Right lobe of liver (tissue), 6 donors: ENCODE data around the gene PSMD14. TPM values are rescaled to one million over a fixed set of nuclear protein-coding genes. Genes with fewer than 3 reads are reported as not detected.

Experiments
- ATAC-seq, 4 donors: fragments of 200-7000 bp; cut with Tn5 transposase; one replicate each; pipeline ENCODE4 v1.9.1; 2020; ENCODE audit warnings: mild to moderate bottlenecking in 4 of 4, moderate library complexity in 4 of 4
- DNase-seq, 3 donors: peaks; one replicate each; pipeline ENCODE4 v3.0.0-alpha.2; 2020
- H3K27ac ChIP-seq, 3 donors: fragments of 200-600 bp; one replicate each; pipeline ENCODE4 v1.8.0; 2022
- H3K27me3 ChIP-seq, 2 donors: fragments of 200-600 bp; one replicate each; pipeline ENCODE4 v1.8.0; 2022
- H3K36me3 ChIP-seq, 4 donors: fragments of 200-600 bp; sonication (generic) in 1 of 4; one replicate each; pipeline versions ENCODE4 v1.5.1 to v1.8.0; 2017 to 2022; ENCODE audit warnings: control low read depth in 1 of 4
- H3K4me1 ChIP-seq, 4 donors: fragments of 200-600 bp; sonication (generic) in 1 of 4; one replicate each; pipeline versions ENCODE4 v1.5.1 to v1.8.0; 2017 to 2022; ENCODE audit warnings: control low read depth in 1 of 4
- H3K4me3 ChIP-seq, 3 donors: fragments of 200-600 bp; one replicate each; pipeline ENCODE4 v1.8.0; 2022
- H3K9me3 ChIP-seq, 4 donors: fragments of 200-600 bp; sonication (generic) in 1 of 4; one replicate each; pipeline versions ENCODE4 v1.5.1 to v1.8.0; 2017 to 2022; ENCODE audit warnings: control low read depth in 1 of 4
- CTCF ChIP-seq, 4 donors: fragments of 200-600 bp in 3 of 4; fragments of 450-650 bp in 1 of 4; IDR thresholded peaks; one replicate each; pipeline versions ENCODE4 v1.5.1 to v1.8.0; 2016 to 2022; ENCODE audit warnings: antibody characterized with exemption in 4 of 4, mild to moderate bottlenecking in 2 of 4
- POLR2A ChIP-seq: fragments of 450-650 bp; IDR thresholded peaks from one replicate; pipeline ENCODE4 v1.6.1; 2017; ENCODE audit warnings: antibody characterized with exemption, mild to moderate bottlenecking
- WGBS: methylation state at CpG from one replicate; pipeline ENCODE4 v1.1.6; 2018; ENCODE audit warnings: low coverage, low lambda C conversion rate; ENCODE audit not compliant: insufficient coverage; ENCODE audit errors: missing lambda C conversion rate; 5-methylcytosine and 5-hydroxymethylcytosine counted together
- intact Hi-C, 2 donors: fragments of 100-400 bp; cut with DNase I; formaldehyde crosslinking; loops; one replicate each; pipeline versions ENCODE4 v1.11.2 to v1.14.1; 2022
- total RNA-seq, 6 experiments: library from RNA; depleted of rRNA in 2 of 6; stranded (reverse); fragments of >200 nt in 2 of 6; fragmentation: NEBNext Ultra II Directional in 3 of 6; extraction: Animal tissue kit (Norgen Biotek cat#: 25700) in 3 of 6; gene quantifications; one replicate each; pipeline versions ENCODE4 v1.1.0 to v1.2.4, GENCODE V29; 2016 to 2023
- donor health status: DM: no; HTN: yes; CAD: no.
- donor health status: DM: no; HTN: no; CAD: no.
- donor health status: DM: no; HTN: no; CAD: no.
- donor health status: DM: no; HTN: yes; CAD: no.
- donor health status: DM: no; HTN: yes; CAD: no.

The PSMD14 gene
- total RNA-seq, 6 experiments from 2014 or later, result 18.7 to 61.8 (median 24.9) TPM

GRCh38 chr2:161419638-161420190 lies 111.5 kb downstream of the PSMD14 start:
- TF ChIP-seq POLR2A, result no peak
- no peak for TF ChIP-seq CTCF (IDR thresholded peaks at IDR 0.05)
- H3K27me3 ChIP-seq, result peaks cover 24 to 34% of the 10 kb centered on the region in 2 donors
- DNase-seq, result no peak
- H3K36me3 ChIP-seq, result no peaks in the 10 kb centered on the region
- no peak for ATAC-seq
- H3K9me3 ChIP-seq, result no peaks in the 10 kb centered on the region
- intact Hi-C loops, result no loop called here
- 45% methylated on average over 3 of the region's 3 CpGs for WGBS
- no peak overlapping the region for H3K4me3 ChIP-seq
- no peak overlapping the region for H3K27ac ChIP-seq
- H3K4me1 ChIP-seq, result peaks cover 0 to 37% (median 2%) of the 10 kb centered on the region in 4 donors

- H3K9me3 ChIP-seq, result no peaks in the 10 kb centered on the region
- no peaks in the 10 kb centered on the region for H3K36me3 ChIP-seq
- peaks cover 26 to 41% of the 10 kb centered on the region in 2 donors for H3K27me3 ChIP-seq
- no peak overlapping the region for H3K4me3 ChIP-seq
- WGBS, result 28% methylated on average over 10 of the region's 11 CpGs
- intact Hi-C loops, result no loop called here
- no peak for ATAC-seq
- TF ChIP-seq POLR2A (no peak), CTCF (IDR thresholded peaks at IDR 0.05) (no peak)
- peaks cover 0 to 29% (median 0%) of the 10 kb centered on the region in 4 donors for H3K4me1 ChIP-seq
- no peak for DNase-seq
- H3K27ac ChIP-seq, result no peak overlapping the region
Observed at GRCh38 chr2:161420406-161421074, 112.3 kb downstream of the PSMD14 start.

DNA sequence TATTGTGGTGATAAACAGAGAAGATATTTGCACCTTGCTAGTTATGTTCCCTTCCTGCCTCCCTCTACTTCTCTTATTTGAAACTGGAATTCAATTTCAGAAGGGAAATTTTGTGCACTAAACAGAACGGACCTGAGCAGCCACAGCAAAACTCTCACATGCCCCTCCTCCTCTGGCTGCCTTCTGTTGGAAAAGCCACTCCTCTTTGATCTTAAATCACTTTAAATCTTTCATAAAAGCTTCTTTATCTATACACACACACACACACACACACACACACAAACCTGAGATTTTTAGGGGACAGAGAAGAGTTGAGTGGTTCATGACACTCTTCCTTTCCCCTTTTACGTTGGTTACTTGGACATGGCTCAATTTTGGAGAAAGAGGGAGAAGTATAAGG lies 113.5 kb downstream of the PSMD14 start:
- Histone ChIP-seq H3K27ac (no peak overlapping the region), H3K4me3 (no peak overlapping the region), H3K36me3 (no peaks in the 10 kb centered on the region), H3K9me3 (no peaks in the 10 kb centered on the region), H3K27me3 (peaks cover 26 to 50% of the 10 kb centered on the region in 2 donors), H3K4me1 (peaks cover 0 to 26% (median 0%) of the 10 kb centered on the region in 4 donors)
- DNase-seq (no peak), ATAC-seq (no peak)
- WGBS, result 6% methylated on average over 2 of the region's 2 CpGs
- intact Hi-C loops, result no loop called here
- no peak for TF ChIP-seq CTCF (IDR thresholded peaks at IDR 0.05)

DNA sequence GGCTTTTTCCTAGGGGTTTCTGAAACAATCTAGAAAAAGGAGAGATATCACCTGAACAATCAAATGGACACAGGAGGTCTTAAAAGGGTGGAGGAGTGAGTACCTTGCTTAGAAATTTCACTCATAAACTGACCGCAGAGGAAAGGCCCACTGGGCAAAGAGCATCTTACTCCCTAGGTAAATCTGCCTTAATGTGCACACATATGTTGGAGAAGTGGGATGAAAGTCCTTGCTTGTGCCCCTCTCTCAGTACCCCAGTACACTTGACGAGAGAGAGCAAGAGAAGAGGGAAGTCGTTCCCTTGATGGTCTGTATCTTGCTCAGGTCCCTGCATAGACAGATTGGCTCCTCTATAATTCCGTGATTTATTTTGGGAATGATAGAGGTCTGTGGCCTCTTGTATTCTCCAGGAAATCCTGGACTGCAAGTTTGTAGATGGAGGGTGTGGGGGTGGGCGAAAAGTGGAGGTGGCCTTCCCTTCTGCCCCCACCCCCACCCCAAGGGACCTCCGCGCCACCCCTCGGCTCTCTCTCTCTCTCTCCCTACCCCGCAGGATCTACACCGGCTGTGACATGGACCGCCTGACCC lies 114.7 kb downstream of the PSMD14 start:
- ATAC-seq (no peak), DNase-seq (no peak)
- intact Hi-C loops, result no loop called here
- Histone ChIP-seq H3K27me3 (peaks cover 24 to 49% of the 10 kb centered on the region in 2 donors), H3K4me1 (peaks cover 0 to 19% (median 0%) of the 10 kb centered on the region in 4 donors), H3K9me3 (no peaks in the 10 kb centered on the region), H3K27ac (no peak overlapping the region), H3K4me3 (no peak overlapping the region), H3K36me3 (no peaks in the 10 kb centered on the region)
- TF ChIP-seq POLR2A, result no peak
- no peak for TF ChIP-seq CTCF (IDR thresholded peaks at IDR 0.05)
- WGBS, result 17% methylated on average over 10 of the region's 11 CpGs
